Hepatocyte (in vitro differentiated cells): ENCODE results near the gene ADORA2A. TPM values are rescaled to one million over a fixed set of nuclear protein-coding genes. Genes with fewer than 3 reads are reported as not detected.

Source experiments
- DNase-seq: peaks from one replicate; pipeline ENCODE4 v3.0.0-alpha.2; 2016; ENCODE audit warnings: low spot score
- H2AFZ ChIP-seq: fragments of 200-600 bp; sonication (generic); 2 replicates; pipeline ENCODE4 v1.6.0; 2016; ENCODE audit warnings: antibody characterized with exemption, mild to moderate bottlenecking
- H3K27ac ChIP-seq: fragments of 200-600 bp; sonication (generic); 2 replicates; pipeline ENCODE4 v1.5.1; 2016; ENCODE audit warnings: mild to moderate bottlenecking
- H3K27me3 ChIP-seq: fragments of 200-600 bp; sonication (generic); 2 replicates; pipeline ENCODE4 v1.6.1; 2016
- H3K36me3 ChIP-seq: fragments of 200-600 bp; sonication (generic); replicated peaks from 2 replicates; pipeline ENCODE4 v1.5.1; 2016; ENCODE audit warnings: low read depth; ENCODE audit not compliant: insufficient read depth
- H3K4me1 ChIP-seq: fragments of 200-600 bp; sonication (generic); 2 replicates; pipeline ENCODE4 v1.5.1; 2016; ENCODE audit warnings: mild to moderate bottlenecking, moderate library complexity; ENCODE audit not compliant: insufficient read depth
- H3K4me2 ChIP-seq: fragments of 200-600 bp; sonication (generic); 2 replicates; pipeline ENCODE4 v1.6.0; 2016
- H3K4me3 ChIP-seq: fragments of 200-600 bp; sonication (generic); 2 replicates; pipeline ENCODE4 v1.5.1; 2016; ENCODE audit warnings: mild to moderate bottlenecking
- H3K79me2 ChIP-seq: fragments of 200-600 bp; sonication (generic); 2 replicates; pipeline ENCODE4 v1.6.0; 2017; ENCODE audit warnings: mild to moderate bottlenecking
- H3K9me2 ChIP-seq: fragments of 200-600 bp; sonication (generic); replicated peaks from 2 replicates; pipeline ENCODE4 v1.6.0; 2017; ENCODE audit warnings: mild to moderate bottlenecking; ENCODE audit not compliant: insufficient read depth
- H3K9me3 ChIP-seq: fragments of 200-600 bp; sonication (generic); 2 replicates; pipeline ENCODE4 v1.5.1; 2016; ENCODE audit warnings: low read depth, mild to moderate bottlenecking
- H4K20me1 ChIP-seq: fragments of 200-600 bp; sonication (generic); 2 replicates; pipeline ENCODE4 v1.6.0; 2016; ENCODE audit warnings: mild to moderate bottlenecking; ENCODE audit not compliant: insufficient read depth, poor library complexity, severe bottlenecking
- EZH2 ChIP-seq: fragments of 200-600 bp; sonication (generic); IDR thresholded peaks from 2 replicates; pipeline ENCODE4 v1.6.1; 2016; ENCODE audit warnings: antibody characterized with exemption, mild to moderate bottlenecking, borderline replicate concordance
- EZH2phosphoT487 ChIP-seq: fragments of 200-600 bp; sonication (generic); IDR thresholded peaks from one replicate; pipeline ENCODE4 v1.6.1; 2018; ENCODE audit warnings: antibody characterized with exemption, mild to moderate bottlenecking, low read depth, moderate library complexity; ENCODE audit not compliant: unreplicated experiment, severe bottlenecking
- WGBS: methylation state at CpG from one replicate; pipeline ENCODE4 v1.1.6; 2016; ENCODE audit warnings: low lambda C conversion rate; ENCODE audit errors: missing lambda C conversion rate; 5-methylcytosine and 5-hydroxymethylcytosine counted together
- polyA plus RNA-seq: library from polyadenylated mRNA; unstranded; fragments of >200 nt; fragmentation: Nextera tagmentation; extraction: Ambion mirVana; gene quantifications from 2 replicates; pipeline ENCODE4 v1.2.1, GENCODE V29; 2016
- total RNA-seq: library from RNA; depleted of rRNA; stranded (reverse); fragments of >200 nt; gene quantifications from 2 replicates; pipeline ENCODE4 v1.2.3, GENCODE V29; 2014
- TF ChIP-seq, protein P1 (sequence below): fragments of 200-600 bp; sonication (generic); IDR thresholded peaks from 2 replicates; pipeline ENCODE4 v1.5.1; 2016; ENCODE audit warnings: antibody characterized with exemption, mild to moderate bottlenecking; ENCODE audit not compliant: poor library complexity

ADORA2A gene
- total and polyA plus RNA-seq, 2 experiments from 2014 or later = 1.2 to 3.3 TPM

DNA sequence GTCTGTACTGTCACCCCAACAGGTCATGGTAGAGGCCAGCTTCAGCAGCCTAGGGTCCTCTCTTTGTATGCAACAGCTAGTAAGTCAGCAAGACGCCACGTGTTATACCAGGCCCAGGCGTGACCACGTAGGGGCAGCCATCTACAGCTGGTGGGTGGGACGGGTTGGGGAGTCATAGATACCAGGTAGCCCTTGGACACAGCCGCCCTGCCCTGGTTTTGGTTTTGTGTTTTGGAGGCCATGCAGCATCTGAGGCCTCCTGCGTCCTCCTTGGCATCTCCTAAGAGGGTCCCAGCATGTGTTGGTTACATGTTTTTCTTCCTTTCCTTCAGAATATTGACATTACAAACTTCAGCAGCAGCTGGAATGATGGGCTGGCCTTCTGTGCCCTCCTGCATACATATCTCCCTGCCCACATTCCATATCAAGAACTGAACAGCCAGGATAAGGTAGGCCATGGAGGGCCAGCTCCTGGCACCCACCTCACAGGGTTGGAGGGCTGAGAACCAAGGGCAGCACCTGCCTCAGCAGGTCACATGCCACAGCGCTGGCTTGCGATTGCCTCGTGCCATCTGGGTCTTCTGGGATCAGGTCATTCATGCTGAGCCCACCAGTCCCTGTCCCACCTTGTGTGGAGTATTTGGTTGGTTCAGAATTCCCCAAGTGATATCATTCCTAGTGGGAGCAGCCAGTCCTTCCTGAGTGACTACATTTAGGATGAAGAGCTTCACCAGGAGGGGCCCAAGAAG, 16.0 kb upstream of the ADORA2A start:
- Histone ChIP-seq H3K36me3 (no peaks in the 10 kb centered on the region), H3K9me2 (no peaks in the 10 kb centered on the region), H3K27me3 (no peaks in the 10 kb centered on the region), H3K4me3 (no peak overlapping the region), H3K27ac (no peak overlapping the region), H3K9me3 (no peaks in the 10 kb centered on the region), H4K20me1 (peaks cover 4% of the 10 kb centered on the region), H3K79me2 (peaks cover 10% of the 10 kb centered on the region), H2AFZ (no peak overlapping the region), H3K4me1 (peaks cover 8% of the 10 kb centered on the region), H3K4me2 (no peak overlapping the region)
- no peak for TF ChIP-seq EZH2
- no peak for TF ChIP-seq EZH2phosphoT487
- TF ChIP-seq, protein P1, sequence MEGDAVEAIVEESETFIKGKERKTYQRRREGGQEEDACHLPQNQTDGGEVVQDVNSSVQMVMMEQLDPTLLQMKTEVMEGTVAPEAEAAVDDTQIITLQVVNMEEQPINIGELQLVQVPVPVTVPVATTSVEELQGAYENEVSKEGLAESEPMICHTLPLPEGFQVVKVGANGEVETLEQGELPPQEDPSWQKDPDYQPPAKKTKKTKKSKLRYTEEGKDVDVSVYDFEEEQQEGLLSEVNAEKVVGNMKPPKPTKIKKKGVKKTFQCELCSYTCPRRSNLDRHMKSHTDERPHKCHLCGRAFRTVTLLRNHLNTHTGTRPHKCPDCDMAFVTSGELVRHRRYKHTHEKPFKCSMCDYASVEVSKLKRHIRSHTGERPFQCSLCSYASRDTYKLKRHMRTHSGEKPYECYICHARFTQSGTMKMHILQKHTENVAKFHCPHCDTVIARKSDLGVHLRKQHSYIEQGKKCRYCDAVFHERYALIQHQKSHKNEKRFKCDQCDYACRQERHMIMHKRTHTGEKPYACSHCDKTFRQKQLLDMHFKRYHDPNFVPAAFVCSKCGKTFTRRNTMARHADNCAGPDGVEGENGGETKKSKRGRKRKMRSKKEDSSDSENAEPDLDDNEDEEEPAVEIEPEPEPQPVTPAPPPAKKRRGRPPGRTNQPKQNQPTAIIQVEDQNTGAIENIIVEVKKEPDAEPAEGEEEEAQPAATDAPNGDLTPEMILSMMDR = no peak
- 97% methylated on average over 10 of the region's 10 CpGs for WGBS
- DNase-seq = no peak

DNA sequence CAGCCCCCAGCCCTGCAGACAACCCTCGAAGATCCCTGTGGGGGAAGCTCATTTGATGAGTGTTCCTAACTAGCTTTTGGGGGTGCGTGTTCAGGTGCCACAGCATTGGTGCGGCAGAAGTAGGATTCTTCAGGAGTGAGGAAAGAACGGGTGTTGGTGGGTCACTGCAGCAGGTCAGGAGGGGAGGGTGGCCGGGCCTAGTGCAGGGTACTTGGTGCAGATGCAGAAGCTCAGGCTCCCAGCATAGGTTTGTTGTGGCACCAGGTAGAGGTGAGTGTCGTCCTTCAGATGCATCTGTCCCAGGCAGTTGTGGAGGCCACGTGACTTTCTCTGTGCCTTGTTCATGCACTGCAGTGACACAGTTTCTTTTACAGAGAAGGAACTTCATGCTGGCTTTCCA, 15.1 kb upstream of the ADORA2A start:
- H3K79me2 ChIP-seq = peaks cover 9% of the 10 kb centered on the region
- no peak for DNase-seq
- 93% methylated on average over 7 of the region's 7 CpGs for WGBS
- H3K4me1 ChIP-seq = peaks cover 3% of the 10 kb centered on the region
- no peaks in the 10 kb centered on the region for H3K27me3 ChIP-seq
- no peaks in the 10 kb centered on the region for H3K36me3 ChIP-seq
- H3K9me3 ChIP-seq = no peaks in the 10 kb centered on the region
- no peak overlapping the region for H3K4me3 ChIP-seq
- H2AFZ ChIP-seq = no peak overlapping the region
- no peaks in the 10 kb centered on the region for H4K20me1 ChIP-seq
- no peak overlapping the region for H3K27ac ChIP-seq
- no peaks in the 10 kb centered on the region for H3K9me2 ChIP-seq
- no peak overlapping the region for H3K4me2 ChIP-seq
- no peak for TF ChIP-seq EZH2phosphoT487
- no peak for TF ChIP-seq EZH2
- TF ChIP-seq, protein P1 = no peak

DNA sequence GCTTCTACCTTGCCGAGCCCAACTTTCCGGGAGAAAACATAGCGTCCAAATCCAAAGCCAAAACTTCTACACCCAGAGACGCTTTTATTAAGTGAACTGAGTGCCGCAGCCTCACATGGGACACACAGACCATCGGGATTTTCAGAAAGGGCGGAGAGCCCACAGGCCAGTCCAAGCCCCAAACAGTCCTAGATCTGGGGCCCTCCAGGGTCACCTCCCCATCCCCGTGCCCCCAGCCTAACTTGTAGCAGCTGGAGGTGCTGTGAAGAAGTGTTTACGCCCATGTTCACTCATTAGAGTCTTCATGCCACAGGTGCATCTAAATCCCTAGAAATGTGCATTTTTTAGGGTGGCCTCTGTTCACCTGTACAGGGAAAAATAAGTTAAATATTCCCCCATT, 14.1 kb upstream of the ADORA2A start:
- no peaks in the 10 kb centered on the region for H3K9me3 ChIP-seq
- H3K27me3 ChIP-seq = no peaks in the 10 kb centered on the region
- H3K4me1 ChIP-seq = no peaks in the 10 kb centered on the region
- H3K27ac ChIP-seq = no peak overlapping the region
- H3K4me3 ChIP-seq = no peak overlapping the region
- H4K20me1 ChIP-seq = no peaks in the 10 kb centered on the region
- no peak overlapping the region for H3K4me2 ChIP-seq
- no peak overlapping the region for H2AFZ ChIP-seq
- H3K36me3 ChIP-seq = no peaks in the 10 kb centered on the region
- H3K9me2 ChIP-seq = no peaks in the 10 kb centered on the region
- no peak for TF ChIP-seq EZH2phosphoT487
- TF ChIP-seq EZH2 = no peak
- WGBS = 97% methylated on average over 9 of the region's 9 CpGs
- no peak for DNase-seq
- H3K79me2 ChIP-seq = peaks cover 5% of the 10 kb centered on the region

DNA sequence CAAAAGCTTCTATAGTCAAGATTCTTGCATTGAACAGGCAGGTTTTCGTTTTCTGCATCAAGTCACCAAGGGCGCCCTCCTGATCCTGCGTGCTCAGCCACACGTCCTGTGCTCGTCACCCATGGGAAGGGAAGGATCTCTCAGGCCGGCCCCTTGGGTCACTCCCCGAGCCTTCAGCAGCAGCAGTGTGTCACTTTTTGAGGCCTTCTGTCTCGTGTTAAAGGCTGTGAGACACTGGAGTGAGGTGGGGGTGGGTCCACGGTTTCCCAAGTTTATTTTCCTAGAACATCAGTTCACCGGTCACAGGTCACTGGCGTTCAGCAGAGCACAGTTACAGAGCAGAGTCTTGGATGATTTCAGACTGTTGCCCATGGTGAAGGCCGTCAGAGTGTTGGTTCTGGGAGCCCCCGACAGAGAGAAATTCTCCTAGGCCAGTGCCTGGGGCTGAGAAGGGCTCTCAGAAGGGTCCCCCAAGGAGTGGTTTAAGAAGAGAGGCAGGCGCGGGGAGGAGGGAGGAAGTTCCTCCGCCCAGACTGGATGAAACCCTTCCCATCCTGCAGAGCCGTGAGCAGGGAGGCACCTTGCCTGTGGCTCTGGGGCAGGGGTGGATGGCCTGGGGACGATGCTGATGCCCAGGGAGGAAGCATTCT, 13.5 kb upstream of the ADORA2A start:
- WGBS = 89% methylated on average over 18 of the region's 18 CpGs
- TF ChIP-seq EZH2phosphoT487 (no peak), EZH2 (no peak)
- TF ChIP-seq, protein P1 = no peak
- Histone ChIP-seq H3K36me3 (no peaks in the 10 kb centered on the region), H3K4me1 (no peaks in the 10 kb centered on the region), H3K4me3 (no peak overlapping the region), H3K79me2 (peaks cover 5% of the 10 kb centered on the region), H3K9me2 (no peaks in the 10 kb centered on the region), H2AFZ (no peak overlapping the region), H3K9me3 (no peaks in the 10 kb centered on the region), H3K27me3 (no peaks in the 10 kb centered on the region), H3K27ac (no peak overlapping the region), H3K4me2 (no peak overlapping the region), H4K20me1 (no peaks in the 10 kb centered on the region)
- no peak for DNase-seq
